Measurements from ENCODE around the gene PLEKHA6.

Gene PLEKHA6

GRCh38 chr1:204321051-204321450, 38.7 kb downstream of the PLEKHA6 start:
- H3K27me3 ChIP-seq = no peaks in the 10 kb centered on the region
- peak overlapping the region in 1 of 2 donors; percentile 35 for H3K27ac ChIP-seq
- intact Hi-C loops (cut with DNase I; ENCODE audit: low total_unique reads) = no loop called here

GRCh38 chr1:204320382-204320804, 39.3 kb downstream of the PLEKHA6 start:
- peaks cover 0 to 13% (median 0%) of the 10 kb centered on the region in 4 donors for H3K4me1 ChIP-seq
- H3K4me3 ChIP-seq = no peak overlapping the region
- intact Hi-C loops (cut with DNase I; ENCODE audit: low total_unique reads) = no loop called here
- H3K27ac ChIP-seq = peak overlapping the region in 1 of 2 donors; percentile 35
- H3K9me3 ChIP-seq = no peaks in the 10 kb centered on the region
- TF ChIP-seq CTCF (IDR thresholded peaks at IDR 0.05) = no peak
- no peaks in the 10 kb centered on the region for H3K36me3 ChIP-seq
- no peak for DNase-seq
- no peaks in the 10 kb centered on the region for H3K27me3 ChIP-seq

More at GRCh38 chr1:204321051-204321450, 38.7 kb downstream of the PLEKHA6 start:
- peaks cover 0 to 9% (median 0%) of the 10 kb centered on the region in 4 donors for H3K4me1 ChIP-seq
- DNase-seq = no peak
- no peak for TF ChIP-seq CTCF (IDR thresholded peaks at IDR 0.05)
- no peaks in the 10 kb centered on the region for H3K36me3 ChIP-seq
- H3K9me3 ChIP-seq = no peaks in the 10 kb centered on the region
- H3K4me3 ChIP-seq = no peak overlapping the region

- H3K4me3 ChIP-seq = no peak overlapping the region
- H3K9me3 ChIP-seq = no peaks in the 10 kb centered on the region
- peak overlapping the region in 1 of 2 donors; percentile 35 for H3K27ac ChIP-seq
- intact Hi-C loops (cut with DNase I; ENCODE audit: low total_unique reads) = no loop called here
- peaks cover 0 to 15% (median 0%) of the 10 kb centered on the region in 4 donors for H3K4me1 ChIP-seq
- DNase-seq = no peak
- TF ChIP-seq CTCF (IDR thresholded peaks at IDR 0.05) = no peak
- H3K27me3 ChIP-seq = no peaks in the 10 kb centered on the region
- no peaks in the 10 kb centered on the region for H3K36me3 ChIP-seq
Measured at GRCh38 chr1:204319462-204319861, 40.3 kb downstream of the PLEKHA6 start.

GRCh38 chr1:204319027-204319426, 40.7 kb downstream of the PLEKHA6 start:
- no peaks in the 10 kb centered on the region for H3K27me3 ChIP-seq
- peak overlapping the region in 1 of 2 donors; percentile 35 for H3K27ac ChIP-seq
- H3K4me1 ChIP-seq = peaks cover 0 to 15% (median 0%) of the 10 kb centered on the region in 4 donors
- H3K9me3 ChIP-seq = no peaks in the 10 kb centered on the region
- H3K4me3 ChIP-seq = no peak overlapping the region
- no peak for DNase-seq
- H3K36me3 ChIP-seq = no peaks in the 10 kb centered on the region
- intact Hi-C loops (cut with DNase I; ENCODE audit: low total_unique reads) = no loop called here
- TF ChIP-seq CTCF (IDR thresholded peaks at IDR 0.05) = no peak

- no peaks in the 10 kb centered on the region for H3K36me3 ChIP-seq
- peaks cover 0 to 3% of the 10 kb centered on the region in 2 donors for H3K27me3 ChIP-seq
- peak overlapping the region in 1 of 2 donors; percentile 28 for H3K27ac ChIP-seq
- H3K9me3 ChIP-seq = no peaks in the 10 kb centered on the region
- DNase-seq = no peak
- peaks cover 0 to 15% (median 0%) of the 10 kb centered on the region in 4 donors for H3K4me1 ChIP-seq
- TF ChIP-seq CTCF (IDR thresholded peaks at IDR 0.05) = no peak
- no peak overlapping the region for H3K4me3 ChIP-seq
- intact Hi-C loops (cut with DNase I; ENCODE audit: low total_unique reads) = no loop called here
Measured at GRCh38 chr1:204318324-204318723, 41.4 kb downstream of the PLEKHA6 start.

- H3K36me3 ChIP-seq = no peaks in the 10 kb centered on the region
- peaks cover 0 to 3% of the 10 kb centered on the region in 2 donors for H3K27me3 ChIP-seq
- no peak overlapping the region for H3K4me3 ChIP-seq
- no peaks in the 10 kb centered on the region for H3K9me3 ChIP-seq
- no peak for DNase-seq
- H3K27ac ChIP-seq = no peak overlapping the region
- no peak for TF ChIP-seq CTCF (IDR thresholded peaks at IDR 0.05)
- H3K4me1 ChIP-seq = peaks cover 0 to 15% (median 0%) of the 10 kb centered on the region in 4 donors
- intact Hi-C loops (cut with DNase I; ENCODE audit: low total_unique reads) = no loop called here
Measured at GRCh38 chr1:204317170-204317569, 42.6 kb downstream of the PLEKHA6 start.
